NOMO-1 (cell line): ENCODE measurements around the gene CAPNS2.

Experiments
- DNase-seq, 2 experiments: peaks; one replicate each; lab custom pipeline; 2025; ENCODE audit not compliant: unreplicated experiment in 2 of 2; lab: John Stamatoyannopoulos, UW

The CAPNS2 gene

DNA sequence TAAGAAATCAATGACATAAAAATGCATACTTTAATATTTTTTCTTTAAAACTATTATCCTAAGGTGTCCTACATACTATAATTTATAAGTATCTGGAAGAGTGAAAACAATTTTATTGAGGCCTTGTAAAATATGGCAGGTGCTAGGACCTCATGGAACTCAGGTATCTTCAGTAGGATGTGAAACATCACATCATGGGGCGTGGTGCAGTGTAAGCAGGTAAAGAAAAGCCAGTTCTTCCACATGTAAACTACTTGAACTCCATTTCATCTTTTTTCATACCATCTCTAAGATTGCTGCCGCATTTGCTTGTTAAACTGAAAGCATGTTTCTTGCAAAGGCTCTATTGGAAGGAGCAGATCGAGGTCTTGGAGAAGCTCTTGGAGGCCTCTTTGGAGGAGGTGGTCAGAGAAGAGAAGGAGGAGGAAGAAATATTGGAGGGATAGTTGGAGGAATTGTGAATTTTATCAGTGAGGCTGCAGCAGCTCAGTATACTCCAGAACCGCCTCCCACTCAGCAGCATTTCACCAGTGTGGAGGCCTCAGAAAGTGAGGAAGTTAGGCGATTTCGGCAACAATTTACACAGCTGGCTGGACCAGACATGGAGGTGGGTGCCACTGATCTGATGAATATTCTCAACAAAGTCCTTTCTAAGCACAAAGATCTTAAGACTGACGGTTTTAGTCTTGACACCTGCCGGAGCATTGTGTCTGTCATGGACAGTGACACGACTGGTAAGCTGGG, at the start of gene CAPNS2:
Gene CAPNS2, plus strand, starts transcription at position 253 of the 744 bp plus-strand sequence. Its CDS starts 73 bp downstream, at position 326.
- DNase-seq, result no peak

DNA sequence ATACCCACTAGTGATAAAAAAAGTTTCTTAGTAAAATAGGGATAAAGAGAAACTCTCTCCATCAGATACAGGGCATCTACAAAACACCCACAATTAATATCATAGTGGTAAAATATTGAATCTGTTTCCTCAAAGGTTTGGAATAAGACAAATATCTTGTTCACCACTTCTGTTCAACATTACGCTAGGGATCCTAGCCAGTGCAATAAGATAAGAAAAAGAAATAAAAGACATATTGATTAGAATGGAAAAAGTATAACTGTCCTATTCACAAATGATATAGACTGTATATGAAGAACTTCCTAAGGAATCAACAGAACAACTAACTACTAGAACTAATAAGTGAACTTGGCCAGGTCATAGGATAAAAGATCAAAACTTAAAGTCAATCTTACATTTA, 44.7 kb upstream of the CAPNS2 start:
- DNase-seq, result no peak

DNA sequence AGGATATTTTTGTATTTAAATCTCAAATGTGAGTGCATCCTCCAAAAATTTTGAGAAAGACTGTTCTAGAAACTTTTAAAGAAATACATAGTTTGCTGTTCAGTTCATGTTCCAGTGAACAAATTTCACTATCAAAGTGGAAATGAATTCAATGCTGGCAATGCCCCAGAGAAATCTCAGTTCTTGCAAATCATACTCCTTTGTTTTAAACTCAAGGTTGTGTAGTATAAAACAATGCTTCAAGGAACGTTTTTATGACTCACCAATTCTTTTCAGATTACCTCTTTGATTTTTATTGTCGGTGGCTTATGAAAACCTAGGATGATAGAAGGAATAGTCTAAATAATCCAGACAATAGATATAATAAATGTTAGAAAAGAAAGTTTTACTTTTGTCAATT, 40.0 kb upstream of the CAPNS2 start:
- DNase-seq, result no peak

GRCh38 chr16:55527885-55528284, 38.6 kb upstream of the CAPNS2 start:
- no peak for DNase-seq

- DNase-seq, result no peak
Measured at GRCh38 chr16:55529018-55529417, 37.5 kb upstream of the CAPNS2 start.

DNA sequence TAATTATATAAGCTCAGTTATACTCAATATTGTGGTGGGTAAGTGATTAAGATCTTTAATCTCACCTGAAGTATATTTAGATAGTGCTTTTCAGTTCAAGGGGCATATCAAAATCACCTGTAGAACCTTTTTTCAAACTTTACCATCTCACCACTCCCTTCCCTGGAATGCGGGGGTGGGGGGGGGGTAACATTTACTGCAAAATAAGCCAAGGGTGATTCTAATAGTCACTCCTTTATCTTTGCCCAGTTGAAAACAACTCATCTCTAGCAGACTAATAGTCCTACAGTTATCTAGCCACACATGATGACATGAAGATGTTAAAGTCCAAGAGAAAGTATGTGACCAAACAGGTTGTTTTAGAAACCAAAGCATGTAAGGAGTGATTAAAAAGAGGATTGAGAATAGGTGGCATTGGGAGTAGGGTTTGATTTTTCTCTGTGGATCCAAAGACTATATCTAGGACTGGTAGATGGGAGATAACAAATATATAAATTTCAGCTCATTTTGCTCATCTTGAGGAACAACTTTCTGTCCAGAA, 36.1 kb upstream of the CAPNS2 start:
- no peak for DNase-seq

GRCh38 chr16:55532227-55532626, 34.3 kb upstream of the CAPNS2 start:
- DNase-seq, result no peak

DNA sequence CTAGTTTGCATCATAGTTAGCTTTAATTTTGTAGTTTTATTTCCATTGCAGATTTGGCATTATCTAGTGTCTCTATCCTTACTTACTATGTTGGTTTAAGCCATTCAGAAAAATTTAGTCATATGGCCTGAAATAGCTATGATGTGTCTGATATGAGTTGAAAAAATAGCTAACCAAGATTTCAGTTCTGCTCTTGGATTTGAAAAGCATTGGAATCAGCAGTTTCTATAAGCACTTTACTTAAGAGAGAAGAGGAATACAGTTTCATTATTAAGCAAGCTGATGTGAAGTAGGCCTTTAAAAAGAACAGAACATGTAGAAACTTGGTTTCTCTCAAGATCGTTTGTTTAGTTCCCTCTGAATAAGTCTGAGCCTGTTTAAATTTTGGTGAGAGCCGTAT, 31.7 kb upstream of the CAPNS2 start:
- DNase-seq, result peak in 1 of 2 experiments; percentile 6

GRCh38 chr16:55539049-55539448, 27.4 kb upstream of the CAPNS2 start:
- peak; percentile 57 to 92 for DNase-seq

DNA sequence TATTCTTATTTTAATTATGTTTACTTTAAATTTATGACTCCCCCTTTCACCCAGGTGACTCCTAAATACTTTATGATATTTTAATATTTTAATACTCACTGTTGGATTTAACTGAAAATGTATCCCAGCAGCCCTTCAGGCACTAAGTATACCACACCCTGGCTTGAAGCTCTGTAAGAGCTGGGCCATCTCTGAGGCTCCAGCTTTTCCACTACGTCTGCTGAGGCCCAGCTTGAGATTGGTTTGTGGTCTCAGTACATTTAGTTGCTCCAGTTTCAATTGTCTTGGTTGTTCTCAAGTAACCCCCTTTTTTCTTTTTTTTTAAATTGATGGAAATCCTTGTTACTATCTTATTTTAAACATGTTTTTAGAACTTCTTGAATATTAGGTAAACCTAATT, 27.0 kb upstream of the CAPNS2 start:
- peak in 1 of 2 experiments; percentile 17 for DNase-seq

DNA sequence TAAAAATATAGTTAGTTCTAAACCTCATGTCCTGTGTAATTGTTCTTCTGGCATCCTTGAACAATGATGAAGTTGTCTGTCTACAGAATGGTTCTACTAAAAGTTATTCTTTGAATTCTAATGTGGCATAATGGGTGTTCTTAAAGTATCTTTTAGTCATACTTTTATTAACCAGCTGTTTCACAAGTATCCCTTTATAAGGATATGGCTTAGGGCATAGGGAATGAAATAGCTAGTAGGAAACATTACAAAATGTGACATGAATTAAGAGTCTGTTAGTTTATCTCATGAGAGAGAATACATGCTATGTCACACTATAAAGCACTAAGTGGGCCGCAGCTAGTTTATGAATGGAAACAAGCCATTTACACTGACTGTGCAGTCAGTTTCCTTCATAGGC, 26.3 kb upstream of the CAPNS2 start:
- no peak for DNase-seq

DNA sequence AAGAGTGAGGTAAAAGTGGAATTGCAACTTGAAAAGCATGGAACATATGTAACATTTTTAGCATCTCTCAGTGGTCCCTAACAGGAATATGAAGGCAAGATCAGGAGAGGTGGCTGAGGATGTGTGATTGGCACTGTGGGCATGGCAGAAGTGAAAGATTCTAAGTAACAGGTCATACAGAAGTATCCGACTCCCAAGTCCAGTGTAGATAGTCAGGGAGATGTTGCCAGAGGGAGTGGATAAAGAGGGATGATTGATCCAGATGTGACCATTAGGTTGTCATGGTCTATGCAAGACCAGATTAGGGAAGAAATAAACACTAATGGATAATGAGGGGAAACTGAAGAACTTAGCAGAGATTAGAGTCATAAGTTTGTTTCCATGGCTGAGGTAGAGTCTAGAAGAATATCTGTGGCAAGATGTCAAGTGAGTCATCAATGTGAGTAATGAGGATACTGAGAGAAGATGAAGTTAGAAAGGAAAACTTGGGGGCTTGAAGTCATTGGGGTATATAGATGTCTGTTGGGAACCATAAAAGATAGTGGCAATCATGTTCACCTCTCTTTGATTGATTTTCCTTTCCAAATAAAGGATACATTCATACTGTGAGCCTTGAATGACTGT, 23.9 kb upstream of the CAPNS2 start:
- no peak for DNase-seq

GRCh38 chr16:55543472-55543871, 23.0 kb upstream of the CAPNS2 start:
- DNase-seq, result no peak

- DNase-seq, result no peak
Measured at GRCh38 chr16:55552621-55553020, 13.9 kb upstream of the CAPNS2 start.

DNA sequence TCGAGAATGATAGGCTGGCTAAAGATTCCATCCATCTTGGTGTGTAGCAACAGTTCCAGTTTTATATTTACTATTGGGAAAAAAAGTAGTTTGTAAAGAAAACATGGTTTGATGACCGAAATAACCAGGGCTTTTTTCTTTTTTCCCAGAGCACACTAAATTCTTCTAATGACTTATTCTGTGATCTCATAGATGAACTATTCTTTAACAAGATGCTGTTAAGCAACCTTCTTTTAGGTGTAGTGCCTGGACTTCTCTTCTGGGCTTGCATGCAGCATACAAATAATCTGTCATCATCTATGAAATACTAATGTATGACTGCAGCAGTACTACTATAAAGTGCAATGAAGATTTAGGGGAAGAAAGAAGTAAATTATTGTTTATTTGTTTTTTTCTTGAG, 11.0 kb upstream of the CAPNS2 start:
- DNase-seq, result no peak

DNA sequence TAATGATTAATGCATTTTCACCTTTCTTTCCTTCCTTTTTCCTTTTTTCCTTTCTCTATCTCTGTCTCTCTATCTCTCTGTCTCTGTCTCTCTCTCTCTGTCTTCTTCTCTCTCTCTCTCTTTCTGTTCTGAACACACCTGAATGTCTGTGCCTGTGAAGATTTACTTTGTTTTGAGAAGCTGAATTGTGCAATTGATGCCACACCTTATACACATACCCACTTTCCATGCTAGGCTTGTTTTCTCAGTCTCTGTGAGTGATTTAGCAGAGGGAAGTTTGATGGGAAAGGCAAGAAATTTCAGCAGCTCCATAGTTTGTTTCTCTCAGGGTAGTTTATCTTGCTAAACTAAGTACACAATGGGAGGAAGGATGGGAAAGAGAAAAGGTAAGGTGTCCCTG, 9.3 kb upstream of the CAPNS2 start:
- no peak for DNase-seq

DNA sequence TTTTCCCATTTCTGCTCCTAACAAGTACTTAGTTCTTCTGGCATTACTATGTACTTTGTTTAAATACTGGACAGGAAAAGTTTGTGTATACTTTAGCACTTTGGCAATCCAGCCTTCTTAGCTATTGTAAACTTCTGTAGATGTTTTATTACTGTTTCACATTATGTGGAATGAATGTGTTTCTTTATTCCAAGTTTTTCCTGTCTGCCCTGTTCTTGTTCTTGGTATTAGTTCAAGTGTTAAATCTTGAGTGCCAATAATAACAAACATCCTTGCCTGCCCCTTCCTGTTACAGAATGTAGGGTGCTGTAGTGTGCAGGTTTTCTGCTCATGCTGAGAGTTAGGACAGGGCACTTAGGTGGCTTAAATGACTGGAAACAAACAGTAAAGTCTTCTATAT, 7.3 kb upstream of the CAPNS2 start:
- no peak for DNase-seq

DNA sequence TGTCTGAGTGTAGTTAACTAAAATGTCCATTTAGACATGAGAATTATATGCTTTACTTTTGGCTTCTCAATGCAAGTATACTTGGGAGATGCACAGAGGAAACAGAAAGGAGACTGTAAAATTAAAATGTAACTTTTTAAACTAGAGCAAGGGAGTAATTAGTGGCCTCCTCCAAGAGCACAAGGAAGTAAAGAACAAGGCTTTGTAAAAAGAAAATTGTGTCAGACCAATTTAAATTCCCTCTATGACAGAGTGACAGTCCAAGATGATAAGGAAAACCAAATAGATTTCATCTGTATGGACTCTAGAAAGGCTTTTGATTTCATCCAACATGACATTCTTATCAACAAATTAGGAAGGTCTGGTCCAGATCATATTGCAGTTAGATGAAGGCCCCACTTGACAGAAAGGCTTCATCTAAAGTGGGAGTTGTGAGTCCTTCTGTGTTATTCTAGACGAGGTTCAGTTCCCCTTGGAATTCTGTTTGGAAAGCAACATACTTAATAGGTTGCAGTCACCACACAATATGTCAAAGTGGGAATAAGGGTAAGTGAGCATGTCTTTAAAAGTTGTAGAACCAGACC, 6.5 kb upstream of the CAPNS2 start:
- DNase-seq, result no peak

DNA sequence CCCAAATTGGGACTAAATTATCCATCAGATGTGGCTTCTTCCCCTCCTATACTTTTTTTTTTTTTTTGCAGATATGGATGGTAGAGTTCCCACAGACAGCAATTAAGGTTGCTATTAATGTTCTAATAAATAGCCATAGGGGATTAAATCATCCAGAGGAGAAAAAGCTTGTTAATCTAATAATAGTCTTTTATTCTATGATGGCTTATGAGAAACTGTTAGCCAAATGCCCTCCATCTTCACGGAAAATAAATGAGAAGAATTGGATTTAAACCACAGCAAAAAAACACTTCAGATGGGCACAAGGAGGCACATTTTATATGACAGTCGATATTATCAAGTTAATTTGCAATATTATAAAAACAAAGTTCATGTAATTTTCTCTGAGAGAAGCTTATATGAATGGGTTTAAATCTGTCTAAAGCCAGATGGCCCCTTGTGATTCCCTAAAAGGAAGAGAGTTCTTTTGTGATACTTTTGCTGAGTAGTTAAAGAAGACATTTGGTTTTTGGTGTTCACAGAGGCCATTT, 5.1 kb upstream of the CAPNS2 start:
- no peak for DNase-seq

DNA sequence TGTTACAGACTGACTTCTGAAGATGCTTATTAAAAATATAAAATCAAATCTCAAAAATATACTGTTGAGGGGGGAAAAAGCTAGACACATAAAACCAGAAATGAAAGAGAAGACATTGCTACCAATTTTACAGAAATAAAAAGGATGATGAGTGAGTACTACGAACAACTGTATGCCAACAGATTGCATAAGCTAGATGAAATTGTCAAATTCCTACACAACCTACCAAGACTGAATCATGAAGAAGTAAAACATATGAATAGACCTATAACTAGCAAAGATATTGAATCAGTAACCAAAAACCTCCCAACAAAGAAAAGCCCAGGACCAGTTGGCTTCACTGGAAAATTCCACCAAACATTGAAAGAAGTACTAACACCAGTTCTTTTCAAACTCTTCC, 3.5 kb upstream of the CAPNS2 start:
- DNase-seq, result no peak

DNA sequence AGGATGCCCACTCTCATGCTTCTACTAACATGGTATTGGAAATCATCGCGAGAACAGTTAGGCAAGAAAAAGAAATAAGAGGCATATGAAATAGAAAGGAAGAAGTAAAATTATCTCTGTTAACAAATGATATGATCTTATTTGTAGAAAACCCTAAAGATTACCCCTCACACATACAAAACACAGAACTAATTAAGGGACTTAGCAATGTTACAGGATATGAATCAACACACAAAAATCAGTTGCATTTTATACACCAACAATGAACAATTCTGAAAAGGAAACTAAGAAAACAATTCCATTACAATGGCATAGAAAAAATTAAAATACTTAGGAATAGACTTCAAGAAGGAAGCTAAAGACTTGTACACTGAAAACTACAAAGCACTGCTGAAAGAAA, 2.7 kb upstream of the CAPNS2 start:
- no peak for DNase-seq

DNA sequence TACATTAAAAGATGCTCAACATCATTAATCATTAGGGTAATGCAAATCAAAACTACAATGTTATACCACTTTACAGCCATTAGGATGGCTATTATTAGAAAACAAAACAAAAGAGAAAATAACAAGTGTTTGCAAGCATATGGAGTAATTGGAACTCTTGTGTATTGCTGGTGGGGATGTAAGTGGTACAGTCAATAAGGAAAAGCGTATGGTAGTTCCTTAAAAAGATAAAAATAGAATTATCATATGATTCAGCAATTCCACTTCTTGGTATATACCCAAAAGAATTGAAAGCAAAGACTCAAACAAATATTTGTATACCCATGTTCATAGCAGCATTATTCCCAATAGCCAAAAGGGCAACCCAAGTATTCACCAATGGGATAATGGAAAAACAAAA, 1.4 kb upstream of the CAPNS2 start:
- no peak for DNase-seq
